ENCODE data around the gene STMN3.
"Not testable (repeated sequence)": the region's sequence is repeated elsewhere in the genome, so short reads cannot be mapped to it uniquely, and the experiment has no call there.

The STMN3 gene

GRCh38 chr20:63630956-63631355 is 22.3 kb downstream of the STMN3 start:
- DNase-seq = not testable (repeated sequence)

GRCh38 chr20:63628246-63628975 is 24.8 kb downstream of the STMN3 start:
- DNase-seq = peak; percentile 86

DNA sequence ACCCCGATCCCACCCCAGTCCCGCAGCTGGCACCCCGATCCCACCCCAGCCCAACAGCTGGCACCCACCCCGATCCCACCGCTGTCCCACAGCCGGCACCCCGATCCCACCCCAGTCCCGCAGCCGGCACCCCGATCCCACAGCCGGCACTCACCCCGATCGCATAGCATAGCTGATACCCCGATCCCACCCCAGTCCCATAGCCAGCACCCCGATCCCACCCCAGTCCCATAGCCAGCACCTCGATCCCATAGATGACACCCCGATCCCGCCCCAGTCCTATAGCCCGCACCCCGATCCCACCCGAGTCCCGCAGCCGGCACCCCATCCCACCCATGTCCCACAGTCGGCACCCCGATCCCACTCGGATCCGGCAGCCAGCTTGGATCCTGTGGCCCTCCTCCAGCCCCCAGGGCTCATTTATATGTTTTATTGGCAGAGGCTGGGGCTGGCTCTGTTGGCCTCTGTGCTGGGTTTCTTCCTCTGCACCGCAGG is 25.4 kb downstream of the STMN3 start:
- no peak for DNase-seq

DNA sequence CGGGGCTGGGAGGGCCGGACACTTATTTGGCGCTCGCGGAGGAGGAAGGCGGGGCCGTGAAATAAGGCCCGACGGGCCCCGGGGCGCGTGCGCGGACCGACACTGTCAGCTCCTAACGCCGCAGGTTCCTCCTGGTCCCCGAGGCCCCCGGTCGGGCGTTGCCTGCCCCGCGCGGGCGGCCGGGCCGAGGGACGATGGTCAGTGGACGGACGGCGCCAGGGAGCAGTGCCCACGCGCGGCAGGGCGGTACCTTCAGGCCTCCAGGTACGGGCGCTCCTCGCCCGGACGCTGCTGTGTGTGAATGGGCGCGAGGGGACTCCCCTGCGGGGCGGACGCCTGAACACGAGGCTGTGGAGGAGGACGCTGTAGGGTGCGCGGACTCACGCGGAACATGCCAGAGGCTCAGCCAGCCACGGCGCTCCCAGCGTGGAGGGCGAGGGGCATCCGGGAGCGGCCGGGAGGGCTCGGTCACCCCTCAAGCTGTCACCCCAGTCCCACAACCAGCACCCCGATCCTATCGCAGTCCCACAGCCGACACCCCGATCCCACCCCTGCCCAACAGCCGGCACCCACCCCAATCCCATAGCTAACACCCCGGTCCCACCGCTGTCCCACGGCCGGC is 26.0 kb downstream of the STMN3 start:
- DNase-seq = peak; percentile 97

DNA sequence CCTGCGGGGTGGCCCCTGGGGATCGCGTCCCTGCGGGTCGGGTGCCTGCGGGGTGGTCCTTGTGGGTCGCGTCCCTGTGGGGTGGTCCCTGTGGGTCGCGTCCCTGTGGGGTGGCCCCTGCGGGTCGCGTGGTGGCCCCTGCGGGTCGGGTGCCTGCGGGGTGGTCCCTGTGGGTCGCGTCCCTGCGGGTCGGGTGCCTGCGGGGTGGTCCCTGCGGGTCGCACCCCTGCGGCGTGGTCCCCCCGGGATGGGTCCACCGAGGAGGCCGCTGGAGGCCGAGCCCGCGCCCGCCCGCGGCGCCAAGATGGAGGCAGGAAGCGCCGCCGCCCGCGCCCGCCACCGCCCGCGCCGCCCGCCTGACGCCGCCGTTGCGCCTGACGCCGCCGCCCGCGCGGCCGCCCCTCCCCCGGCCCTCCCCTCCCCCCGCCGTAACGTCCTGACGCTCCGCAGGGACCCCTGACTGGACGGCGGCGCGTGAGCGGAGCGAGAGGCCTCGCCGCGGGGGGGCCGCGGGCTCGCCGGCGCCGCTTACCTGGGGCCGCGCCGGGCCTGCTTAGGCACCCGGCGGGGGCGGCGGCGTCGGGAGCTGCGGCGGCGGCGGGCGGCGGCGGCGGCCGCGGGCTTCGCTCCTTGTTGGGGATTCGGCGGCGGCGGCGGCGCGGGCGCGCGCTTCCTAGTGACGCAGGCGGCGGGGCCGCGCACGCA is 26.6 kb downstream of the STMN3 start, which contains the start of gene GMEB2:
Gene GMEB2 (minus strand): TSS at position 678 of the 705 bp plus-strand sequence. CDS start 7,704 bp downstream, outside the sequence.
- DNase-seq = peak; percentile 94

GRCh38 chr20:63625771-63626423 is 27.3 kb downstream of the STMN3 start:
- DNase-seq = no peak

GRCh38 chr20:63624486-63624885 is 28.7 kb downstream of the STMN3 start:
- no peak for DNase-seq

- no peak for DNase-seq
These were observed 30.5 kb downstream of the STMN3 start for GRCh38 chr20:63622732-63623131.

DNA sequence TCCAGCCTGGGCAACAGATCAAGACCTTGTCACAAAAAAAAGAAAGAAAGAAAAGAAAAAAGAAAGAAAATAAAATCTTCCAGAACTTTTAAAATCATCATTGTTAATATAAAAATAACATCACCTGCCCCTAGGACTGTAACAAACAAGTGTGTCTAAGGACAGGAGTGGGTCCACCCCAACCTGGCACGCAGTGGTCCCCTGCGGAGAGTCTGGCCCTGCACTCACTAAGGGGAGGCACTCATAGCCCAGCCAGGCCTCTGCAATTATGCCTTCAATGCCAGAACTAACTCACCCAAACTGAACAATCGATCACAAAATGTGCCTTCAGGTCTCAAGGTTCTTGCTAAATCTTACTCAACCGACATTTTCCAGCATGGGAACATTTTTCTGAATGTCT is 31.1 kb downstream of the STMN3 start:
- no peak for DNase-seq

GRCh38 chr20:63620991-63621390 is 32.2 kb downstream of the STMN3 start:
- no peak for DNase-seq

DNA sequence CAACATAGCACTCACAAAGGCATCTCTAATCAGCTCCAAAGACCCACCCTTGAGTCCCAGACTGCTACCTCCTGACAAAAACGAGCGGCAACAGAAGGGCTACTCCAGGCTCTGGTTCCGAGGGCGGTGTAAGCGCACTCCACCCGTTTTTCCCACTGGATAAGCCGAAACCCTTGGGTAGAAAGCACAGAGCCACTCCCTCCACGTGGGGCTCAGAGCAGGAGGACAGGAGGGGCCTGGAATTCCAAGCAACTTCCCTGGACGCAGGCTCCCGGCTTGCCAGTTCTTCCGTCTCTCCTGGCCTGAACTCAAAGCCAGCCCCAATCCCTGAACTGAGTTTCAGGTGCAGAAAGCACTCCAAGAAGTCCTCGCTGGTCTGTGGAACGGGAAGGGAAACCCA is 33.7 kb downstream of the STMN3 start:
- no peak for DNase-seq

- DNase-seq = no peak
These were observed 34.1 kb downstream of the STMN3 start for GRCh38 chr20:63619086-63619485.

DNA sequence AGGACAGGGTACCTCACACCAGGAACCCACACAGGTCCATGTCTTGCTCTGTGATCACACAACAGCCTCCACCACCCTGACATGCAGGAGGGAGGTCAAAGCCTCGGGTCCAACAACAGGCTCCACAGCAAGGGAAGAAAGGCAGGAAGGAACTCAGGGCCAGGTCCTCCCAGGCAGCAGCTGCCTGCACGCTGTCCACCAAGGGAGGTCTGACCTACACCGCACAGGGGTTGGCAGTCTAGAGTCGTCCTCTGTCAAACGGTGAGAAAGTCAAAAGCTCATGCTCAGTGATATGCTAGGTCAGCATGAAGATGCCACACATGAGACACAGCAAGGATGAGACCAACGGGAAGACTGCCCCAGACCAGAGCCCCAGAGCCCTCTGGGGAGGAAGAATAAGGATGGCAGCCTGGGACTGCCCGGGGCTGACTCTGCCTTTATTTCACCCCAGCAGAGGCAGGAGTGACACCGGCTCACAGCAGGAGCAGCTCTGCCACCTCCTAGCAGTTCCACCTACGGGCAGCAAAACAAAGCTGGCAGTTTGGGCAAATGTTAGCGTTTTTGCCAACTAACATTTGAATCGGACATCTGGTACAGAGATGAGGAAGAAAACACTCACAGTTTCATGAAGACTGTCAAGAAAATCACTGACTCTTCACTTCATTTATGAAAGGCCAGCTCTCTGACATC is 34.8 kb downstream of the STMN3 start:
- no peak for DNase-seq

GRCh38 chr20:63617876-63618265 is 35.4 kb downstream of the STMN3 start:
- DNase-seq = no peak

DNA sequence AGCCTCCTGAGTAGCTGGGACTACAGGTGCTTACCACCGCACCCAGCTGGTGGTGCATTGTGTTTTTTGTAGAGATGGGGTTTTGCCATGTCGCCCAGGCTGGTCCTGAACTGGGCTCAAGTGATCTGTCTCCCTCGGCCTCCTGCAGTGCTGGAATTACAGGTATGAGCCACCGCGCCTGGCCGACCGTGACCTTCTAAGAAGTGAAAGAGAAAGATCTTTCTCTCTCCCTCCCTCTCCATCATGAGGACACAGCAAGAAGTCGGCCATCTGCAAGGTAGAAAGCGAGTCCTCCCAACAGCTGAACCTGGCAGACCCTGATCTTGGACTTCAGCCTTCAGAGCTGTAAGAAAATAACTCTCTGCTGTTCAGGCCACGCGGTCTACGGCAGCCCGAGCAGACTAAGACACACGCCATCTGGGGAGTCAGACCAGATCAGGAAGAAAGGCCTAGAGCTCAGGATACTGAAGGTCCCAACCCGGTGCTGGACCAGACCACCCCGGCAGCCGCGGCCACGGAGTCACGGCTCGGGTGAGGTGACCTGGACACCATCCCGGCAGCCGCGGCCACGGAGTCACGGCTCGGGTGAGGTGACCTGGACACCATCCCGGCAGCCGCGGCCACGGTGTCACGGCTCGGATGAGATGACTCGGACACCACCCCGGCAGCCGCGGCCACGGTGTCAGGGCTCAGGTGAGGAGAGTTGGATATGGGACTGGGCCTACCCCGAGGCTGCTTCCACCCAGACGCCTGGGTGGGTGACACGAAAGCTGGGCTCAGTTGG is 35.9 kb downstream of the STMN3 start:
- DNase-seq = no peak

GRCh38 chr20:63613863-63614594 is 39.2 kb downstream of the STMN3 start:
- DNase-seq = not testable (repeated sequence)

GRCh38 chr20:63612276-63612931 is 40.8 kb downstream of the STMN3 start:
- no peak for DNase-seq

DNA sequence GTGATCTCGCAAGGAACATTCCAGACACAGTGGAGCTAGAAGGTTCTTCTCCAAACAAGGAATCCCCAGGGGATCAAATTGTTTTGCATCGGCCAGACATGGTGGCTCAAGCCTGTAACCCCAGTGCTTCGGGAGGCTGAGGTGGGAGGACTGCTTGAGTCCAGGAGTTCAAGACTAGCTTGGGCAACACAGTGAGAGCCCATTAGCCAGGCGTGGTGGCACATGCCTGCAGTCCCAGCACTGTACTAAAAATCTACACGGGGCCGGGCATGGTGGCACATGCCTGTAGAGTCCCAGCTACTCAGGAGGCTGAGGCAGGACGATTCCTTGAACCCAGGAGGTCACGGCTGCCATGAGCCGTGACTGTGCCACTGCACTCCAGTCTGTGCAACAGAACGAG is 41.6 kb downstream of the STMN3 start:
- DNase-seq = no peak

GRCh38 chr20:63610581-63611435 is 42.4 kb downstream of the STMN3 start:
- no peak for DNase-seq

Data from NCI-H2171 (cell line).